Right renal cortex interstitium (tissue), 3 donors: Measurements from ENCODE around the gene CFAP74. TPM values are rescaled to one million over a fixed set of nuclear protein-coding genes. Genes with fewer than 3 reads are reported as not detected.

Experiments
- DNase-seq, 3 donors: peaks; one replicate each; pipeline ENCODE4 v3.0.0-alpha.2; 2013; ENCODE audit warnings: low read depth in 3 of 3, low spot score in 2 of 3
- polyA plus RNA-seq, 3 donors: library from polyadenylated mRNA; unstranded; fragments of 120-200 nt; gene quantifications; one replicate each; pipeline ENCODE4 v1.2.1, GENCODE V29; 2013; ENCODE audit not compliant: insufficient read length in 3 of 3

CFAP74 gene
- polyA plus RNA-seq, 3 donors, result 0.53 to 0.71 (median 0.57) TPM

DNA sequence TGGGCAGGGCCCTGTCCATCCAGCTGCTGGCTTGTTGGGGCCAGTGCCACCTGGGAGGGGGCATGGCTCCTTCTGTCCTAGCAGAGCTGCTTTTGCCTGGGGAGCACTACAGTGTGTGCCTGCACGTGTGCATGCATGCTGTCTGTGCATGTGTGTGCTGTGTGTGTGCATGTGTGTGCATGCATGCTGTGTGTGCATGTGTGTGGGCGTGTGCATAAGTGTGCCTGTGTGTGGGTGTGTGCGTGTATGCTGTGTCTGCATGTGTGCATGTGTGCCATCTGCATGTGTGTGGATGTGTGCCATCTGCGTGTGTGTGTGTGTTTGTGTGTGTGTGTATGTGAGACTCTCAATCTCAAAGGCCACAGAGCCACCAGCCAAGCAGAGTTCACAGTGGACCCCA lies 38.3 kb upstream of the CFAP74 start:
- DNase-seq, result no peak

DNA sequence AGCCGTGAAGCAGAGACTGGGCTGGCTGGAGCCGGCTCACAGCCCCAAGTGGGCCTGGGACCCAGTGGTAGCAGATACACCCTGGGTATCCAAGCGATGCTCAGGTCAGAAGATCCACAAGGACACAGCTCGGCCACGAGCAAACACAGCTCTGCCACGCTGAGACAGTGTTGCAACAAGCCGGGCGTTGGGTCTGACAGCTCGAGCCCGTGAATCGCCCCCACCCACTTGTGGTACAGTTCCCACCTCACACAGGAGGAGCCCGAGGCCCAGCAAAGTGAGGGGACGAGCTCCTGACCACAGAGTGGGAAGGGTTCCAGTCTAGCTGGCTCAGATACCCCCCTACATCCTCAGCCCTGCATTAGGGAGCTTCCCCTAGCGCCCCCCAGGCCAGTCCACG lies 37.7 kb upstream of the CFAP74 start:
- DNase-seq, result no peak

DNA sequence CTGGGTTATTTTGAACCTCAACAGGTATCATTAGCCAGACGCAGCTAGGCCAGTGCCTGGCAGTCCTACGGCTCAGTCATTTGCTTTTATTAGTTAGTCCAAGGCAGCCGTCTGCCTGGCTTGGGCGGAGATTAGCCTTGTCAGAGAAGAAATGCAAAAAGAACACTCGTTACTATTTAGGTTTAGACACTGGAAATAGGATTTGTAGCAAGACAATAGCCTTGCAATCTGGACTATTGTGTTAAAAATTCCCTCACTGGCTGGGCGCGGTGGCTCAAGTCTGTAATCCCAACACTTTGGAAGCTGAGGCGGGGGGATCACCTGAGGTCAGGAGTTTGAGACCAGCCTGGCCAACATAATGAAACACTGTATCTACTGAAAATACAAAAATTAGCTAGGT lies 35.7 kb upstream of the CFAP74 start:
- DNase-seq, result no peak

DNA sequence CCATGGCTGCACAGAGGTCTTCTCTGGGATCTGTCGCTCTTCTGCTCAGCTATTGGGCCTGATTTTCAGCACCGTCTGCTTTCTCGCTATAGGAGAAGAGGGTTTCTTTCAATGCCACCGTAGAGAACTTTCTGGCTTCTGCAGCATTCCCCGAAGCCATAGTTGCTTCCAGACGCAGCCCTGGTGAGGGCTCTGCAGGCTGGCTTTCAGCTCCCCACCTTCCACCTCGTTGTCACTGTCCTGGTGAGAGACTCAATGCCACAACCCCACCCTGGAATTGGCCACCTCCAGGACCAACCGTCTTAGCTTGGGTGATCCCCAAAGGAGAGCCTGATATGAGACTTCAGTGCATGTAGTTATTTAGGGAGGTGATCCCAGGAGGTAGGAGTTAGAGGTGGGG lies 34.6 kb upstream of the CFAP74 start:
- no peak for DNase-seq

DNA sequence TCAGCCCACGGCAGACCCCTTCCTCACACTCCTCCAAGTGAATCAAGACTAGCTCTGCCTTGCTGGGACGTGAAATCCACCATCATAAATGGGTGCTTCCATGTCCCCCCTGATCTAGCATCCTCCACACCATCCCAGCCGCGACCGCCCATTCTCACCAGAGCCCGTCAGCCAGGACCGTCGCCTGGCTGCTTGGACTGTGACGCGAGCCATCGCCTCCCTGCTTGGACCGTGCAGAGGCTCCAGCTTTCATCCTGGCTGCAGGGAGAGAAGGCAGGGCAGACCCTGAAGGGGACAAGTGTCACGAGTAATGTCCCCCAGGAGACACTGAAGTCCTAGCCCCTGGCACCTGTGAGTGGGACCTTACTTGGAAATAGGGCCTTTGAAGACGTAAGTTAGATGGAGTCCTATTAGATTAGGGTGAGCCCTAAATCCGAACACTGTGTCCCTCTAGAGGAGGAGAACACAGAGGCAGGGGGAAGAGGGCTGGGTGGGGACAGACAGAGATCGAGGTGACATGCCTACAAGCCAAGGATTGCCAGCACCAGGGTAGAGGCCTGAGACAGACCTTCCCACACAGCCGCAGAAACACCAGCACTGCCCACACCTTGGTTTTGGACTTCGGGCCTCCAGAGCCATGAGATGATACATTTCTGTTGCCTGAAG lies 33.9 kb upstream of the CFAP74 start:
- DNase-seq, result no peak

DNA sequence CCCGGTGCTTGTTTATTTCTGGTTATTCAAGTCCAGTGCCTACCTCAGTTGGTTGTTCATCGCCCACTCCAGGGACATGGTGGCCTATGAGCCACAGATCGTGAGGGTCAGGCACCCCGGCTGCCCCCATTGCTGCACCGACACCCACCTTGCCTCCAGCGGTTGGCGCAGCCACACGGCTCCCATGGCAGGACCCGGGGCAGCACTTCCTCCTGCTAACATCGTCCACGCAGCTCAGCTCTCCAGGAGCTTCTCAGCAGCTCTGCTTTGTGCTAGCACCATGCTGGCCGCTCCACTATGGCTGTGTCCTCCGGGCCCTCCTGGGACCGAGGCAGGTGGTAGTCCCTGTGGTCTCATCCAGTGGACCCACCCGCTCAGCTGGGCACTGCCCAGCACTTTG lies 32.7 kb upstream of the CFAP74 start:
- no peak for DNase-seq

DNA sequence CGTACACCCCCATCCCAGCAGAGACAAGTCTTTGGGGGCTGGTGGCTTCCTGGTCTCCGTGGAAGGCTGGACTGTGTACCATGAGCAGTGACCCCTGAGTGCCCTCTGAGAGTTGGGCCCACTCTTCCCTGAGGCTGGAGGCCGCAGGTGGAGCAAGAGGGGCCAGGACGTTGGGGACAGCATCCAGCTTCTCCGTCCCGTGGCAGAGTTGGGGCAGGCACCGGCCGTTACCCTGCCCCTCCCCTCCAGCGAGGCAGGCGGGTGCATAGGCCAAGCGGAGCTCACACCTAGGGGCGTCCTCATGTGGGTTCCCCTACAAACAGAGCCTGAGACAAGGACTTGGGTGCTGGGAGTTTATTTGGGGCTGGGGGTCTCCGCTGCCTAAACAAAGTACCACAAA lies 29.6 kb upstream of the CFAP74 start:
- no peak for DNase-seq

DNA sequence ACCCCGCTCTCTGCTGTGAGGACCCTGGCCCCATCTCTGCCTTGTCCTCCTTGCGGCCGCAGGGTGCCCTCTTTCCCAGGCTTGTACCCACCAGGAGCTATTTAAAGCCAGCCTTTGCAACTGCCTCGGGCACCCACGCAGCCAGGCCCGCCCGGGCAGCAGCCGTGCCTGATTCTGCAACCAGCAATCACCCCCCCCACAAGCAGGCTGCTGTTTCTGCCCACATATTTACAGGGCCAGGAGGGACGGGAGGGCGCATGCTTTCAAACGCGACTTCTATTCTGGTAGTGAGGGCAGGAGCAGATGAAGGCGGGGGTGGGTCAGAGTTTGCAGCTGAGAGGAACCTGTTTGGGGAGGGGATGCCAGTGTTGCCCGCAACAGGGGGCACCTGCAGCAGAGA lies 29.2 kb upstream of the CFAP74 start:
- DNase-seq, result no peak

DNA sequence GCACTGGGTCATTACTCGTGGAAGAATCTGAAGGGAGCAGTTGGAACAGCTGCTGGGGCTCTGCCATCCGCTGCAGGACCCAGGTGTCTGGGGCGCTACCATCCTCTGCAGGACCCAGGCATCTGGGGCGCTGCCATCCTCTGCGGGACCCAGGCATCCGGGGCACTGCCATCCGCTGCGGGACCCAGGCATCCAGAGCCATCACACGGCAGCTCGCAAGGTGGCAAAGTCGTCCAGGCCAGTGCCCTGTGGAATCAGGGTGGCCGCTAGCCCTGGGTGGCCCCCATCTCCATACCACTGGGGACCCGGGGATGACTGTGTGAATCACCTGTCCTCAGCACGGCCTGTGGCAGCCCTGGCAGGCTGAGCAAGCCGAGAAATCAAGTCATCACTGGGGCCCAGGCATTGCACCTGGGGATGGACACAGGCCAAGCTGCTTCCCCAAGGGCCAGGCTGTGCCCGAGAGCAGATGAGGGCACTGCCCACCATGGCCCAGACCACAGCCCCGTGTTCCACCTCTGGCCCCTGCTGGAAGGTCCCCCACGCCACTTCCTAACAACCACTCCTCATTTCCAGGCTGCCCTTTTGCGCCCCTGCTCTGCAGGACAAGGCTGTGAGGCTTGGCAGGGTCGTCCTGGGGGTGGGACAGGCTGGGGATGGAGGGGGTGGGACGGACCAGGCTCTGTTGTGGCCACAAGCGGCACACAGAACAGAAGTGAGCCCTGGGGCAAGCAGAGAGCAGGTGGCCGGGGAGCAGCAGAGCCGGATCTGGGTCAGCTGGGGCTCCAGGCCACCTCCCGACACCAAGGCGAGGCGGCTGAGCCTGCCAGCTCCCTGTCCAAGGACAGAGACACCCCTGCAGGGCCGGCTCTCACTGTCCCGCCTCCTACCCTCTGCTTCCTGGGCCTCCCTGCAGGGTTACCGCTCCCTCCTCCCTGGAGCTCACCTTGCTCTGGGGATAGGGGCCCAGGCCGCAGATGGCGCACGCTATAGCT lies 28.3 kb upstream of the CFAP74 start:
- no peak for DNase-seq

DNA sequence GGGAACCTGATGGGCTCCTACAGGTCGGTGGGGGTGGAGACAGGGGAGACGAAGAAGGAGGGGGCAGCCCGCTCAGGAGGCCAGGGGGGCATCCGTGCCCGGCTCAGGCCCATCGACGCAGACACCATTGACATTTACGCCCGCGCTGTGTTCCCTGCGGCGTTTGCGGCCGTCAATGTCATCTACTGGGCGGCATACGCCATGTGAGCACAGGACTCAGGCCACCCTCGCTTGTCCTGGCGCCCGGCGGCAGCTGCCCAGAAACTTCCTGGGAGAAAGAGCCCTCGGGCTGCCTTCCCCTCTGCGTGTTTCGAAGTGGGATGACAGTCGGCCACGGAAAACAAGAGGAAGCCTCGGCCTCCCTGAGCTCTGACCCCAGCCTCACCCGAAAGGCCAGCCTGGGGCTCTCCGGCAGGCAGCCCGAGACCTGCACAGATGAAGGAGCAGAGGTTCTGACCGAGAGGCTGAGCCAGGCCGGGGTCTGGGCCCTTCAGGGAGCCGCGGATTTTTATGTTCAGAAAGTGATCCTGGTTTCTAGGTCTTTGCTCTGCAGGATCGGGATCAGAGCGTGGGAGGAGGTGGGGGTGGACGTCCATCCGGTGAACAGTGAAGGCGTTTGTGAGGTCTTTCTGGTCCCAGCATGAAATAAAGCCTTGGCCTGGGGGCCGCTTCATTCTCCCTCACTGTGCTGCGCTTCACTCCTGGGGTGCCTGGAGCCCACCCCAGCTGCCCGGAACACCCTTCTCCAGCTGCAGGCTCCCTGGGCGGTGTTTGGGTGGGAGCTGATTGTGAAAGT lies 26.7 kb upstream of the CFAP74 start:
- no peak for DNase-seq

DNA sequence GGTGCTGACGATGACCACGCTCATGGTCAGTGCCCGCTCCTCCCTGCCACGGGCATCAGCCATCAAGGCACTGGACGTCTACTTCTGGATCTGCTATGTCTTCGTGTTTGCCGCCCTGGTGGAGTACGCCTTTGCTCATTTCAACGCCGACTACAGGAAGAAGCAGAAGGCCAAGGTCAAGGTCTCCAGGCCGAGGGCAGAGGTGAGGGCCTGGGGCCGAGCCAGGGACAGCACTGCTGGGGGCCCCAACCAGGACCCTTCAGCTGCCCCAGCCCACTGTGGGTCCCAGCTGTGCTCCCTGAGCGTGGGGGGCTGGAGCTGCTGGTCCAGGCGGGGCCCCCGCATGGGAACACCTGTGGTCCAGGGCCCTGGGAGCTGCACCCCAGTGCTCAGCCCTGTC lies 26.0 kb upstream of the CFAP74 start:
- DNase-seq, result no peak

DNA sequence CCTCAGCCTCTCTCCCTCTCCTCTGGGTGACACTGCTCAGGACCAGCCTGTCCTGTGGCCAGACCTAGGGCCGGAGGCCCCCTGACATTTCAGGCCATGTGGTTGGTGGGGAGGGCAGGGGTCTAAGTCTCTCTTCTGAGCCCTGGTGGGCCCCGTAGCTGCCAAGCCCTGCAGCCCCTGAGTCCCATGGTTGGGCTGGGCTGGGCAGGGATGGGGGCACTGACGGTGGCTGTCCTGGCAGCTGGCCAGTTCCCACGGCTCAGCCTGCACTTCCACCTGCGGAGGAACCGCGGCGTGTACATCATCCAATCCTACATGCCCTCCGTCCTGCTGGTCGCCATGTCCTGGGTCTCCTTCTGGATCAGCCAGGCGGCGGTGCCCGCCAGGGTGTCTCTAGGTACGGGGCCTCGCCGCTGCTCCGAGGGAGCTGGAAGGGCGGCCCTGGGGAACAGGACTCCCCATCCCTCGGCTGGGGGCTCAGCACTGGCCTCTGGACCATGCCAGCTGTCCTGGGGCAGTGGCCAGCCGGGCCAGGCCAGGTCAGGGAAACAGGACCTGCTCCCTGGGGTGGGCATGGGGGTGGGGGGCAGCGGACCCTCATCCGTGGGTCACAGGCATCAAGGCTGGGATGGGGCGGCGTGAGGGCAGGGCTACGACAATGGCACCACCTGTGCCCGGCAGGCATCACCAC lies 25.4 kb upstream of the CFAP74 start:
- no peak for DNase-seq

DNA sequence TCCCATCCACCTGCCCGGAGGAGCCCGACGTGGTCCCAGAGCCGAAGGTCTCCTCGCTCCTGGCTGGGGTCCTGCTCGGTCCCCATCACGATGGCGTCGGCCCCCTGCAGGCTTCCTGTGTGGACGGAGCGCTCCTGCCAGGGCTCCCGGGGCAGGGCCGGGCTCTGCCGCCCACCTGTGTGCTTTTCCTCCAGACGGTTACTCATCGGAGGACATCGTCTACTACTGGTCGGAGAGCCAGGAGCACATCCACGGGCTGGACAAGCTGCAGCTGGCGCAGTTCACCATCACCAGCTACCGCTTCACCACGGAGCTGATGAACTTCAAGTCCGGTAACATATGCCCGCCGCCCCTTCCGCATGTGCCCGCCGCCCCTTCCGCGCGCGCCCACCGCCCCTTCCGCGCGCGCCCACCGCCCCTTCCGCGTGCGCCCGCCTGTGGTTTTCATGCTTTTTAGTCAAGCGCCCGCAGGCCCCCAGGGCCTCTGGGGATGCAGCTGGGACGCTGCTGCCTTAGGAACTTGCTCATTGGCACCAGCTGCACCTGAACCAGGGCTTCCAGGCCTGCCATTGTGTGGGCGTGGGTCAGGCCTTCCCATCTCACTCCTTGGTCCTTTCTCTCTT lies 24.5 kb upstream of the CFAP74 start:
- no peak for DNase-seq

DNA sequence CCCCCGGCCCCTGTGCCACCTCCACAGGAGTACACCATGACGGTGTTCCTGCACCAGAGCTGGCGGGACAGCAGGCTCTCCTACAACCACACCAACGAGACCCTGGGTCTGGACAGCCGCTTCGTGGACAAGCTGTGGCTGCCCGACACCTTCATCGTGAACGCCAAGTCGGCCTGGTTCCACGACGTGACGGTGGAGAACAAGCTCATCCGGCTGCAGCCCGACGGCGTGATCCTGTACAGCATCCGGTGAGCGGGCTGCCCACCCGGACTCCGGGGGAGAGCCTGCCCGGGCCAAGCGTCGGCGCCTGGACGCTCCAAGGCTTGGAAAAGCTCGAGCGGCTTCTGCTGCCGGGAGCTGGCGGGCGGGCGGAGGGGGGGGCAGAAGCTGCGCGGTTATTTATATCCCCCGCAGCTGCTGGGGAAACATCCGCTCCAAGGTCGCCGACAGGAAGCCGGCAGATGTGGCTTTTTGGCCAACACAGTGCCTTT lies 21.9 kb upstream of the CFAP74 start:
- DNase-seq, result peak in 1 of 3 donors; percentile 21

DNA sequence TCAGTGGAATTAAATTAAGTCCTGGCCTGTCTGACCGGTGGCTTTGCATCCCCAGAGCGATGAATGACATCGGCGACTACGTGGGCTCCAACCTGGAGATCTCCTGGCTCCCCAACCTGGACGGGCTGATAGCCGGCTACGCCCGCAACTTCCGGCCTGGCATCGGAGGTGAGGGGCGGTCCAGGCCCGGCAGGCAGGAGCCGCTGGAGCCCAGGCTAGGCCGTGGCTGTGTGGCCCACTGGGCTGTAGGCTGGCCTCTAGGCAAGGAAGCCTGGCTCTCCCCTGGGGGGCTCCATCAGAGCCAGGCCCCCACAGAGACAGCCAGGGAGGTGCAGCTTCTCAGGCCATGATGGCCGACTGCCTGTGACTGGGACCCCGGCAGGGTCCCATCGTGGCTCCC lies 21.3 kb upstream of the CFAP74 start:
- DNase-seq, result no peak

DNA sequence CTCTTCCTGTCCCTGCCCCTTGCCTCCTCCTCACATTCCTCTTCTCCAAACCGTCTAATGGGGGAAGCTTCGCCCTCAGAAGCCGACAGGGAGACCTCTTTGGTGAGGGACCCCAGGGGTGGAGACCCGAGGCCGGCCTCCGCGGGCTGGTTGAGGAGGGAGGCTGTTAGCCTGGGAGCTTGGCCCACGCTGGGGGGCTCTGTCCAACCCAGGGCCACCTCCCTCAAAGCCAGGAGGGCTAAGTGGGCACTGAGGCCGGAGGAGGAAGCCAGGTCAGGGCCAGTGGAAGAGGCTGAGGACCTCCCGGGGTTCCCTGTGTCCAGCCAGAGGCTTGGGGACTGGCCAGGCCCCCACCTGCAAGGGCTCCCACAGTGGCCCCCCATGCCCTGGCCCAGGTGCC lies 20.9 kb upstream of the CFAP74 start:
- DNase-seq, result no peak

DNA sequence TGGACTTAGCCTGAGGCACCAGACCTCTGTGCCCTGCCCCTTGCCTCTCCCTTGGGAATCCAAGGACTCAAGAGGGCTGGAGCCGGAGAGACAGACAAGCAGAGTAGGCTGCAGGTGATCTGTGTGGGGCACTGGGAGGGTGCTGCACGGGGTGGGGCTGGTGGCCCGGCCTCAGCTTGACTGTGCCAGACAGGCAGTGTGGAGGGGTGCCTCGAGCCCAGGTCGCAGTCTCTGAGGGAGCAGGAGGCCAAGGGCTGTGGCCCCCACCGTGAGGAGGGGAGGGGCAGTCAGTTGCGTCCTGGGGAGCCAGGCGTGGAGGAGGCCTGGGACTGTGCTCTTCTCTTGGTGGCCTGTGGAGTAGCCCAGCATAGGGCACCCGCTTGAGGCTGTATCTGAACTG lies 19.6 kb upstream of the CFAP74 start:
- no peak for DNase-seq

DNA sequence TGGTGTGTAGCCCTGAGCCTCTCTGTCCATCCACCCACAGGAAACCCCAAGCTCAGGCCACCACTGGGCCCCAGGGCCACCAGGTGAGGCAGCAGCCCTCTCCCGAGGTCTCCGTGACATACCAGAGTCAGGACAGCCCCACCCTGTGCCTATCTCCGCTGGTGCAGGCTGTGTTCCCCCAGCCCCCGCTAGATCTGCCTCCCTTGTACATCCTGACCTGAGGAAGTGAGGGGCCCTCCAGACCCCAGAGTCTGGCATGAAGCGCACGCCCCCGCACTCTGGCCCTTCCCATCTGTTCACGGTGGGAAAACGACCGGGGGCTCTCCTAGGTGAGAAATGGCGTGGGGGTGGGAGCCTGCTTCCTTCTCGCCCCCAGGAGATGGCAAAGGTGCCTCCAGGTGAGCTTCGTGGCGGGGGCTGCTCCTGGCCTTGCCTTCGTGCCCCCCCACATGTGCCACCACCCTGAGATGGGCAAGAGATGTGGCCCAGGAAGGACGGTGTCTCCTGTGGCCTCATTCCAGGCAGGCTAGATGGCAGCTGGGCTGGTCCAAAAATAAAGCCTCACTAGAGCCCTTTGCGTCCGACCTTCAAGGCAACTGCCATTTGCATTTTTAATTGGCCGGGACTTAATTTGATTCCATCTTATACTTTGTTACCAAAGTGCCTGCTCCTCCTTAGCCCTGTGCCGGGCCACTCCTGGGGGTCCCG lies 18.6 kb upstream of the CFAP74 start:
- DNase-seq, result no peak

DNA sequence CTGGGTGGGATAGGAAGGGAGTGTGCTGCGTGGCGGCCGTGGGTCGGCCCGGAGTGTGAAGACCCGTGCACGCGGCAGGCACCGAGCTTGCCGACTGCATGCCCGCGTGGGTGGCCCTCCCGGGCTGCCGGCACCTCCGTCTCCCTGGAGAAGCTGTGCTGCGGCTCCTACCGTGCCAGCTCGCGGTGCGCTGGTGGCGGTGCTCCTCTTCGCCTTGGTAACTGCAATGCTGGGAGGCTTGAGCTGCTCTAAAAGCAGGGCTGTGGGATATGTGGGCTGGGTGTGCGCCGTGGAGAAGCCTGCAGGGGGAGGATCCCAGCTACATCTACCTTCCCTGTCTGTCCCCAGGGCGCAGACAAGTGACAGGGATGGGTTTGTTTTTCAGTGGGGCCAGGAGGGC lies 18.0 kb upstream of the CFAP74 start:
- DNase-seq, result no peak

DNA sequence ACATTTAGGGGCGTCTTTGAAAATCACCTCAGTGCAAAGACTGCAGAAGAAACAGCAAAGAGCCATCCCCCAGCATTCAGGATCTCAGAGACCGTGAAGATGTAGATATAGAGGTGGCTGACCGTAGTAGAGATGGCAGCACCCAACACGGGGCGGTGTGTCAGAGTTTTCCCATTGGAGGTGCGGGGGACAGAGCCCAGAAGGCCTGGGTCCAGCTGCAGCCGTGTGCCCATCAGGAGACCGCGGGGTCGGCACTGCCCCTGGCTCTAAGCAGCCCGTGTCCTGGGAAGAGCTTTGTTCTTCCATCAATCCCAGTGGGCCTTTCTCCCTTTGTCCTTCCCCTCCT lies 16.7 kb upstream of the CFAP74 start:
- DNase-seq, result no peak
